Endothelial cell of umbilical vein (primary cell): Measurements from ENCODE around the gene IKZF1. TPM values are rescaled to one million over a fixed set of nuclear protein-coding genes. Genes with fewer than 3 reads are reported as not detected.

ENCODE experiments used
- BruUV-seq: library from RNA; stranded (reverse); fragments of 400-500 nt; replicated peaks from 2 replicates; lab custom pipeline; 2021; lab: Mats Ljungman, UMichigan
- CTCF ChIA-PET: fragments of 300-600, 350-600 bp; sonication (Branson Sonifier 250); formaldehyde crosslinking; loops from one replicate; lab custom pipeline; 2021; ENCODE audit warnings: antibody characterized with exemption, inconsistent platforms; lab: Charles Lee
- POLR2A ChIA-PET: fragments of 300-600, 350-600 bp; sonication (Branson Sonifier 250); formaldehyde crosslinking; loops from one replicate; lab custom pipeline; 2021; ENCODE audit warnings: antibody characterized with exemption, inconsistent platforms; lab: Charles Lee
- DNase-seq: peaks from one replicate; pipeline ENCODE4 v3.0.0-alpha.2; 2011; ENCODE audit warnings: low read depth, low spot score
- FAIRE-seq: peaks from 2 replicates; lab custom pipeline; 2011; peaks lifted over from hg19 to GRCh38; lab: Jason Lieb, UNC
- H2AFZ ChIP-seq: 2 replicates; pipeline ENCODE4 v1.6.0; 2012; ENCODE audit warnings: low read depth, low read length, control low read depth, inconsistent platforms
- H3K27ac ChIP-seq: 2 replicates; pipeline ENCODE4 v1.5.1; 2011; ENCODE audit warnings: low read depth, mild to moderate bottlenecking, control low read depth, low read length, moderate library complexity; ENCODE audit not compliant: insufficient read depth
- H3K27me3 ChIP-seq, 2 experiments: 2 replicates each; pipeline versions ENCODE4 v1.6.0 to v1.6.1; 2011; ENCODE audit warnings: low read length in 2 of 2, mixed read lengths in 1 of 2; ENCODE audit not compliant: control insufficient read depth in 2 of 2, insufficient read depth in 2 of 2
- H3K36me3 ChIP-seq, 2 experiments: 2 replicates in 1 of 2; 3 replicates in 1 of 2; pipeline ENCODE4 v1.5.1; 2011; ENCODE audit warnings: low read length in 2 of 2, mild to moderate bottlenecking in 1 of 2, moderate library complexity in 1 of 2; ENCODE audit not compliant: control insufficient read depth in 2 of 2, insufficient read depth in 2 of 2; ENCODE audit errors: extremely low read depth in 1 of 2
- H3K4me1 ChIP-seq: 3 replicates; pipeline ENCODE4 v1.5.1; 2011; ENCODE audit warnings: mild to moderate bottlenecking, low read length; ENCODE audit not compliant: control insufficient read depth, insufficient read depth; ENCODE audit errors: extremely low read depth
- H3K4me2 ChIP-seq: 2 replicates; pipeline ENCODE4 v1.6.1; 2011; ENCODE audit warnings: low read length, control low read depth, mixed read lengths; ENCODE audit not compliant: insufficient read depth
- H3K4me3 ChIP-seq, 3 experiments: fragments of 200-600 bp in 1 of 3; sonication (generic), shearing (Covaris generic) in 1 of 3; replicated peaks in 1 of 3; 2 replicates each; pipeline ENCODE4 v1.5.1; 2011 to 2016; ENCODE audit warnings: control low read depth in 3 of 3, low read length in 3 of 3, mild to moderate bottlenecking in 2 of 3, inconsistent platforms in 1 of 3, low read depth in 1 of 3, moderate library complexity in 1 of 3; ENCODE audit not compliant: insufficient read depth in 1 of 3
- H3K79me2 ChIP-seq: 2 replicates; pipeline ENCODE4 v1.6.0; 2012; ENCODE audit warnings: low read length, inconsistent platforms; ENCODE audit not compliant: control insufficient read depth, insufficient read depth
- H3K9ac ChIP-seq: replicated peaks from 2 replicates; pipeline ENCODE3; 2011; ENCODE audit warnings: low read length, control low read depth; ENCODE audit not compliant: insufficient read depth; ENCODE audit errors: extremely low read depth
- H3K9me1 ChIP-seq: replicated peaks from 3 replicates; pipeline ENCODE4 v1.6.0; 2011; ENCODE audit warnings: mild to moderate bottlenecking, low read length; ENCODE audit not compliant: control insufficient read depth, insufficient read depth; ENCODE audit errors: extremely low read depth
- H3K9me3 ChIP-seq: replicated peaks from 2 replicates; pipeline ENCODE4 v1.5.1; 2012; ENCODE audit warnings: low read length, inconsistent platforms; ENCODE audit not compliant: control insufficient read depth, insufficient read depth
- H4K20me1 ChIP-seq: replicated peaks from 2 replicates; pipeline ENCODE3; 2011; ENCODE audit warnings: mild to moderate bottlenecking, low read length; ENCODE audit not compliant: control insufficient read depth, insufficient read depth; ENCODE audit errors: extremely low read depth
- EZH2 ChIP-seq: IDR thresholded peaks from 2 replicates; pipeline ENCODE4 v1.6.1; 2012; ENCODE audit warnings: borderline replicate concordance, low read depth, mild to moderate bottlenecking, moderate library complexity, low read length, inconsistent platforms; ENCODE audit not compliant: severe bottlenecking
- FOS ChIP-seq: IDR thresholded peaks from 2 replicates; pipeline ENCODE4 v1.6.1; 2011; ENCODE audit warnings: mild to moderate bottlenecking, low read length, moderate library complexity, borderline replicate concordance; ENCODE audit not compliant: insufficient read depth
- GATA2 ChIP-seq: IDR thresholded peaks from 2 replicates; pipeline ENCODE4 v1.7.0; 2011; ENCODE audit warnings: low read depth, mild to moderate bottlenecking, moderate library complexity, mixed read lengths, low read length; ENCODE audit not compliant: insufficient read length, insufficient read depth
- JUN ChIP-seq: IDR thresholded peaks from 2 replicates; pipeline ENCODE4 v1.6.1; 2011; ENCODE audit warnings: borderline replicate concordance, low read depth; ENCODE audit not compliant: insufficient read length, insufficient read depth
- MYC ChIP-seq: IDR thresholded peaks from one replicate; pipeline ENCODE4 v1.6.1; 2011; ENCODE audit warnings: mild to moderate bottlenecking, low read depth, low read length
- POLR2A ChIP-seq: IDR thresholded peaks from 2 replicates; pipeline ENCODE4 v1.6.1; 2012; ENCODE audit warnings: low read depth, mild to moderate bottlenecking, control low read depth, low read length
- dilution Hi-C: fragments of 300-500 bp; cut with MboI; formaldehyde crosslinking; loops from one replicate; pipeline ENCODE4 v1.15.0; 2019; ENCODE audit warnings: low sequenced_read_pairs; ENCODE audit not compliant: extremely low pct_ligation_motif_present
- intact Hi-C: fragments of 100-400 bp; cut with micrococcal nuclease; formaldehyde crosslinking; loops from one replicate; pipeline ENCODE4 v1.10.0; 2022
- polyA plus RNA-seq, 4 experiments: library from polyadenylated mRNA; depleted of rRNA in 3 of 4; stranded (reverse) in 3 of 4; unstranded in 1 of 4; fragments of >200 nt; gene quantifications; 2 replicates each; pipeline versions ENCODE4 v1.2.1 to v1.2.3, GENCODE V29; 2011 to 2012; ENCODE audit warnings: missing spikeins in 1 of 4
- total RNA-seq: library from RNA; stranded (reverse); gene quantifications from 2 replicates; pipeline ENCODE4 v1.2.3, GENCODE V29; 2021
- TF ChIP-seq, protein P1 (sequence below): IDR thresholded peaks from 2 replicates; pipeline ENCODE4 v1.6.1; 2011; ENCODE audit not compliant: insufficient read depth, insufficient read length

IKZF1 gene
- total and polyA plus RNA-seq, 2 donors (not counting 3 experiments of a cell fraction or from before 2014, with no cell fraction given): 0.01 to 0.20 TPM

DNA sequence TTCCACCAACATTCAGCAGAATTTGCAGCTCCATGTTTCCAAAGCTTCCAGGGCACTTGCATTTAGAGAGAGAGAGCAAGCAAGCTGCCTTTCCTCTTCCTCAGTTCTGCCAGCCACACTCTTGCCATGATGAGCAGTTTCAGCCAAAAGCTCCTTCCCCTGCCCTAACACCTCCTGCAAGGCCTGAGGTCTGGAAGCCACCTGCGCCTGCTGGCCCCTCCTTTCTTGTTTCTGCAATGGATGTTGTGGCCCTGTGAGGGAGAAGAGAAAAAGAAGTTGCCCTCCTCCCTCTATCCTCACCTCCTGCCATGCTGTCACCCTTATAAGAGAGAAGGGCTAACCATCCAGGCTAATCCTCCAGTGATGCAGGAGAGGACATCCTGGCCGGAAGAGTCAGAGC, 48.7 kb downstream of the IKZF1 start:
- Histone ChIP-seq H3K27me3 (no peaks in the 10 kb centered on the region), H3K9ac (no peak overlapping the region), H3K9me3 (no peaks in the 10 kb centered on the region), H4K20me1 (no peaks in the 10 kb centered on the region), H3K9me1 (no peaks in the 10 kb centered on the region), H3K4me2 (no peak overlapping the region), H3K36me3 (no peaks in the 10 kb centered on the region), H3K79me2 (no peaks in the 10 kb centered on the region), H3K4me3 (no peak overlapping the region), H3K27ac (no peak overlapping the region), H3K4me1 (no peaks in the 10 kb centered on the region), H2AFZ (no peak overlapping the region)
- intact Hi-C loops (no loop called here), dilution Hi-C loops (no loop called here)
- POLR2A ChIA-PET: no interaction called here
- no TSS peak for BruUV-seq
- TF ChIP-seq FOS: no peak
- TF ChIP-seq, protein P1, sequence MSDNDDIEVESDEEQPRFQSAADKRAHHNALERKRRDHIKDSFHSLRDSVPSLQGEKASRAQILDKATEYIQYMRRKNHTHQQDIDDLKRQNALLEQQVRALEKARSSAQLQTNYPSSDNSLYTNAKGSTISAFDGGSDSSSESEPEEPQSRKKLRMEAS: no peak
- no peak for TF ChIP-seq EZH2
- TF ChIP-seq MYC: no peak
- no peak for TF ChIP-seq JUN
- no peak for TF ChIP-seq GATA2
- TF ChIP-seq POLR2A: no peak
- no peak for DNase-seq
- FAIRE-seq: no peak
- CTCF ChIA-PET: no interaction called here

DNA sequence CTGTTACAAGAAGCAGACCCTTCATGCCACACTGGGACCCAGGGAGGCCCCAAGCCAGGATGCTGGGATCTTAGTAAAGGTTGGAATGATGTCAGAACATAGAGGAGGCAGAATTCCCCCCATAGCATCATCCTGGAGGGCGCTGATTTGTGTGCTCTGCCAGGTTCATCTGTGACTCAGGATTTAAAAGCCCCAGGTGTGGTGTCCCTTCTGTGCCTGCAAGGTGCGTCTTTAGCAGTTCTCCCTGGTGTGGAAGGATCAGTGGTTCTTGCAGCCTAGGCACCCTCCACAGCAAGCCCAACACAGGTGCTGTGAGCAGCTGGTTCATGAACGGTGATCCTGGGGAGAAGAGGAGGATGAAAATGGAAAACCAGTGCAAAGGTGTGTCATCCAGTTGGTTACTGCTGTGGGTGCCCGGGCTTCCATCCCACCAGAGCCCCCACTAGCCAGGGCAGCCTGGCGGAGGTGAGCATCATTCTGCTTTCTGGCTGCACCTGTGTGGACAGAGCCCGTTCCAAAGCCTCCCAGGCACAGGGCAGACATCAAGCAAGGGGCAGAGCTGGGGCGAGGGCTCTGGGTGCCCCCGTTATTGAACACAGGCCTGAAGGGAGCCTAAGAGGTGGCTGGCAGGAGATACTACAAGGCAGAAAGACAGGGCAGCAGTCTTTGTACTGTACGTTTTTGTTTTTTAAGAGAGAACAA, 49.5 kb downstream of the IKZF1 start:
- Histone ChIP-seq H3K27ac (no peak overlapping the region), H3K9ac (no peak overlapping the region), H3K4me1 (no peaks in the 10 kb centered on the region), H3K4me2 (no peak overlapping the region), H3K4me3 (no peak overlapping the region), H2AFZ (no peak overlapping the region), H3K9me1 (no peaks in the 10 kb centered on the region), H3K79me2 (no peaks in the 10 kb centered on the region), H3K36me3 (no peaks in the 10 kb centered on the region), H3K27me3 (no peaks in the 10 kb centered on the region), H3K9me3 (no peaks in the 10 kb centered on the region), H4K20me1 (no peaks in the 10 kb centered on the region)
- FAIRE-seq: no peak
- ChIA-PET POLR2A (no interaction called here), CTCF (no interaction called here)
- TF ChIP-seq JUN (no peak), EZH2 (no peak), POLR2A (no peak), GATA2 (no peak)
- TF ChIP-seq, protein P1: no peak
- DNase-seq: no peak
- dilution Hi-C loops: no loop called here
- intact Hi-C loops: no loop called here
- BruUV-seq: no TSS peak
